IMR-90 (cell line): ENCODE data around the gene TAF1D.

Source experiments
- FOS ChIP-seq: fragments of 150-350 bp; IDR thresholded peaks from 2 replicates; pipeline ENCODE4 v1.6.1; 2016; ENCODE audit warnings: low read depth, low read length
- MXI1 ChIP-seq: IDR thresholded peaks from 2 replicates; pipeline ENCODE4 v1.6.1; 2012; ENCODE audit warnings: low read depth, mild to moderate bottlenecking, low read length, moderate library complexity, borderline replicate concordance
- POLR2A ChIP-seq: IDR thresholded peaks from 2 replicates; pipeline ENCODE4 v1.6.1; 2012; ENCODE audit warnings: mild to moderate bottlenecking, low read depth, low read length
- RAD21 ChIP-seq: IDR thresholded peaks from 2 replicates; pipeline ENCODE4 v1.6.1; 2012; ENCODE audit warnings: low read length, improper control_type of control experiment
- RCOR1 ChIP-seq: IDR thresholded peaks from 2 replicates; pipeline ENCODE4 v1.6.1; 2012; ENCODE audit warnings: mild to moderate bottlenecking, low read length, improper control_type of control experiment; ENCODE audit not compliant: insufficient replicate concordance
- TF ChIP-seq, protein P1 (sequence below): conservative IDR thresholded peaks from 2 replicates; pipeline ENCODE4 v1.5.1; 2012; ENCODE audit warnings: mild to moderate bottlenecking, low read depth, low read length, improper control_type of control experiment
- TF ChIP-seq, protein P2 (sequence below): fragments of 150-350 bp; IDR thresholded peaks from 2 replicates; pipeline ENCODE4 v1.6.1; 2017; ENCODE audit warnings: mild to moderate bottlenecking, antibody characterized with exemption, low read length, low read depth
- TF ChIP-seq, protein P3 (sequence below): fragments of 150-350 bp; IDR thresholded peaks from 2 replicates; pipeline ENCODE4 v1.6.1; 2016; ENCODE audit warnings: low read depth, mild to moderate bottlenecking, low read length, moderate library complexity, borderline replicate concordance

DNA sequence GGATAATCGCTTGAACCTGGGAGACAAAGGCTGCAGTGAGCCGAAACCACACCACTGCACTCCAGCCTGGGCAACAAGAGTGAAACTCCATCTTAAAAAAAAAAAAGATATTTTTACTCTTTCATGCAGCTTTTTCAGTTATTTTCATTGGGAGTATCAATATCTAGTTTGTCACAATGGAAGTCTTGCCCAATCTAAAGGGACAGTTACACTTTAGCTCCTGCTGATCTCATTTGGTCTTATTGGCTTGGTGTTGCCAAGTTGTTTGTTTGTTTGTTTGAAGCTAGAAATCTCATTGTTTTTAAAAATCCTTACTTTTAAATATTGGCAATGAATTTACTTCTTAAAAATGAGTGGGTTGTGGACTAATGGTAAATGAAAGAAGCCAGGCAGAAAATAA, 55.1 kb downstream of the TAF1D start:
- no peak for TF ChIP-seq RCOR1
- TF ChIP-seq, protein P1, sequence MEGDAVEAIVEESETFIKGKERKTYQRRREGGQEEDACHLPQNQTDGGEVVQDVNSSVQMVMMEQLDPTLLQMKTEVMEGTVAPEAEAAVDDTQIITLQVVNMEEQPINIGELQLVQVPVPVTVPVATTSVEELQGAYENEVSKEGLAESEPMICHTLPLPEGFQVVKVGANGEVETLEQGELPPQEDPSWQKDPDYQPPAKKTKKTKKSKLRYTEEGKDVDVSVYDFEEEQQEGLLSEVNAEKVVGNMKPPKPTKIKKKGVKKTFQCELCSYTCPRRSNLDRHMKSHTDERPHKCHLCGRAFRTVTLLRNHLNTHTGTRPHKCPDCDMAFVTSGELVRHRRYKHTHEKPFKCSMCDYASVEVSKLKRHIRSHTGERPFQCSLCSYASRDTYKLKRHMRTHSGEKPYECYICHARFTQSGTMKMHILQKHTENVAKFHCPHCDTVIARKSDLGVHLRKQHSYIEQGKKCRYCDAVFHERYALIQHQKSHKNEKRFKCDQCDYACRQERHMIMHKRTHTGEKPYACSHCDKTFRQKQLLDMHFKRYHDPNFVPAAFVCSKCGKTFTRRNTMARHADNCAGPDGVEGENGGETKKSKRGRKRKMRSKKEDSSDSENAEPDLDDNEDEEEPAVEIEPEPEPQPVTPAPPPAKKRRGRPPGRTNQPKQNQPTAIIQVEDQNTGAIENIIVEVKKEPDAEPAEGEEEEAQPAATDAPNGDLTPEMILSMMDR, result no peak
- TF ChIP-seq, protein P2, sequence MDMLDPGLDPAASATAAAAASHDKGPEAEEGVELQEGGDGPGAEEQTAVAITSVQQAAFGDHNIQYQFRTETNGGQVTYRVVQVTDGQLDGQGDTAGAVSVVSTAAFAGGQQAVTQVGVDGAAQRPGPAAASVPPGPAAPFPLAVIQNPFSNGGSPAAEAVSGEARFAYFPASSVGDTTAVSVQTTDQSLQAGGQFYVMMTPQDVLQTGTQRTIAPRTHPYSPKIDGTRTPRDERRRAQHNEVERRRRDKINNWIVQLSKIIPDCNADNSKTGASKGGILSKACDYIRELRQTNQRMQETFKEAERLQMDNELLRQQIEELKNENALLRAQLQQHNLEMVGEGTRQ, result no peak
- TF ChIP-seq RAD21, result no peak
- TF ChIP-seq, protein P3, sequence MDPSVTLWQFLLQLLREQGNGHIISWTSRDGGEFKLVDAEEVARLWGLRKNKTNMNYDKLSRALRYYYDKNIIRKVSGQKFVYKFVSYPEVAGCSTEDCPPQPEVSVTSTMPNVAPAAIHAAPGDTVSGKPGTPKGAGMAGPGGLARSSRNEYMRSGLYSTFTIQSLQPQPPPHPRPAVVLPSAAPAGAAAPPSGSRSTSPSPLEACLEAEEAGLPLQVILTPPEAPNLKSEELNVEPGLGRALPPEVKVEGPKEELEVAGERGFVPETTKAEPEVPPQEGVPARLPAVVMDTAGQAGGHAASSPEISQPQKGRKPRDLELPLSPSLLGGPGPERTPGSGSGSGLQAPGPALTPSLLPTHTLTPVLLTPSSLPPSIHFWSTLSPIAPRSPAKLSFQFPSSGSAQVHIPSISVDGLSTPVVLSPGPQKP, result no peak
- TF ChIP-seq POLR2A, result no peak
- no peak for TF ChIP-seq FOS
- no peak for TF ChIP-seq MXI1
